Measurements from ENCODE around the gene DNMBP. TPM values are rescaled to one million over a fixed set of nuclear protein-coding genes. Genes with fewer than 3 reads are reported as not detected.
A peak's percentile ranks its signal among the peaks of the same experiment; 100 is the strongest.

Gene DNMBP
- total and polyA plus RNA-seq, 2 donors, result 10.0 to 11.9 TPM

- Histone ChIP-seq H3K4me1 (ENCODE audit: control insufficient read depth in 2 of 2, insufficient read depth in 2 of 2, low read length in 2 of 2) (peaks cover 0 to 16% of the 10 kb centered on the region in 2 donors), H3K36me3 (ENCODE audit: control insufficient read depth in 2 of 2, insufficient read depth in 2 of 2, low read length in 1 of 2) (peaks cover 3 to 10% of the 10 kb centered on the region in 2 donors), H3K4me3 (ENCODE audit: low read length in 2 of 2) (no peak overlapping the region), H3K9me3 (ENCODE audit: control insufficient read depth in 2 of 2, insufficient read depth in 1 of 2, low read length in 1 of 2) (no peaks in the 10 kb centered on the region), H3K27ac (ENCODE audit: low read depth in 1 of 2, low read length in 1 of 2) (peak overlapping the region in 1 of 2 donors; percentile 82), H3K27me3 (ENCODE audit: control insufficient read depth in 2 of 2, insufficient read depth in 1 of 2, low read length in 1 of 2) (no peaks in the 10 kb centered on the region)
- no peak for DNase-seq (ENCODE audit: low read depth in 6 of 9, low spot score in 9 of 9)
- WGBS, result 96% methylated on average over 5 of the region's 5 CpGs
Observed at GRCh38 chr10:99982728-99983127, 27.0 kb downstream of the DNMBP start.

GRCh38 chr10:99981581-99982199, 28.1 kb downstream of the DNMBP start:
- Histone ChIP-seq H3K36me3 (ENCODE audit: control insufficient read depth in 2 of 2, insufficient read depth in 2 of 2, low read length in 1 of 2) (peaks cover 3 to 10% of the 10 kb centered on the region in 2 donors), H3K27ac (ENCODE audit: low read depth in 1 of 2, low read length in 1 of 2) (no peak overlapping the region), H3K4me1 (ENCODE audit: control insufficient read depth in 2 of 2, insufficient read depth in 2 of 2, low read length in 2 of 2) (peaks cover 5 to 16% of the 10 kb centered on the region in 2 donors), H3K4me3 (ENCODE audit: low read length in 2 of 2) (no peak overlapping the region), H3K9me3 (ENCODE audit: control insufficient read depth in 2 of 2, insufficient read depth in 1 of 2, low read length in 1 of 2) (no peaks in the 10 kb centered on the region), H3K27me3 (ENCODE audit: control insufficient read depth in 2 of 2, insufficient read depth in 1 of 2, low read length in 1 of 2) (no peaks in the 10 kb centered on the region)
- DNase-seq (ENCODE audit: low read depth in 6 of 9, low spot score in 9 of 9), result no peak
- 98% methylated on average over 6 of the region's 6 CpGs for WGBS

- no peaks in the 10 kb centered on the region for H3K27me3 ChIP-seq (ENCODE audit: control insufficient read depth in 2 of 2, insufficient read depth in 1 of 2, low read length in 1 of 2)
- peaks cover 5 to 22% of the 10 kb centered on the region in 2 donors for H3K4me1 ChIP-seq (ENCODE audit: control insufficient read depth in 2 of 2, insufficient read depth in 2 of 2, low read length in 2 of 2)
- H3K9me3 ChIP-seq (ENCODE audit: control insufficient read depth in 2 of 2, insufficient read depth in 1 of 2, low read length in 1 of 2), result no peaks in the 10 kb centered on the region
- 78% methylated on average over 5 of the region's 5 CpGs for WGBS
- H3K27ac ChIP-seq (ENCODE audit: low read depth in 1 of 2, low read length in 1 of 2), result no peak overlapping the region
- H3K4me3 ChIP-seq (ENCODE audit: low read length in 2 of 2), result no peak overlapping the region
- peaks cover 3 to 6% of the 10 kb centered on the region in 2 donors for H3K36me3 ChIP-seq (ENCODE audit: control insufficient read depth in 2 of 2, insufficient read depth in 2 of 2, low read length in 1 of 2)
- DNase-seq (ENCODE audit: low read depth in 6 of 9, low spot score in 9 of 9), result no peak
Observed at GRCh38 chr10:99979066-99979685, 30.6 kb downstream of the DNMBP start.

GRCh38 chr10:99977916-99978315, 31.8 kb downstream of the DNMBP start:
- Histone ChIP-seq H3K27ac (ENCODE audit: low read depth in 1 of 2, low read length in 1 of 2) (no peak overlapping the region), H3K4me1 (ENCODE audit: control insufficient read depth in 2 of 2, insufficient read depth in 2 of 2, low read length in 2 of 2) (peaks cover 5 to 22% of the 10 kb centered on the region in 2 donors), H3K27me3 (ENCODE audit: control insufficient read depth in 2 of 2, insufficient read depth in 1 of 2, low read length in 1 of 2) (no peaks in the 10 kb centered on the region)

GRCh38 chr10:99976886-99977665, 32.7 kb downstream of the DNMBP start:
- no peak for DNase-seq (ENCODE audit: low read depth in 6 of 9, low spot score in 9 of 9)
- no peaks in the 10 kb centered on the region for H3K27me3 ChIP-seq (ENCODE audit: control insufficient read depth in 2 of 2, insufficient read depth in 1 of 2, low read length in 1 of 2)
- peaks cover 5 to 18% of the 10 kb centered on the region in 2 donors for H3K4me1 ChIP-seq (ENCODE audit: control insufficient read depth in 2 of 2, insufficient read depth in 2 of 2, low read length in 2 of 2)
- H3K4me3 ChIP-seq (ENCODE audit: low read length in 2 of 2), result no peak overlapping the region
- no peaks in the 10 kb centered on the region for H3K9me3 ChIP-seq (ENCODE audit: control insufficient read depth in 2 of 2, insufficient read depth in 1 of 2, low read length in 1 of 2)
- peak overlapping the region; percentile 0 to 18 for H3K27ac ChIP-seq (ENCODE audit: low read depth in 1 of 2, low read length in 1 of 2)
- H3K36me3 ChIP-seq (ENCODE audit: control insufficient read depth in 2 of 2, insufficient read depth in 2 of 2, low read length in 1 of 2), result peaks cover 0 to 4% of the 10 kb centered on the region in 2 donors
- 94% methylated on average over 5 of the region's 5 CpGs for WGBS

More at GRCh38 chr10:99977916-99978315, 31.8 kb downstream of the DNMBP start:
- Histone ChIP-seq H3K36me3 (ENCODE audit: control insufficient read depth in 2 of 2, insufficient read depth in 2 of 2, low read length in 1 of 2) (peaks cover 0 to 3% of the 10 kb centered on the region in 2 donors), H3K9me3 (ENCODE audit: control insufficient read depth in 2 of 2, insufficient read depth in 1 of 2, low read length in 1 of 2) (no peaks in the 10 kb centered on the region), H3K4me3 (ENCODE audit: low read length in 2 of 2) (no peak overlapping the region)
- DNase-seq (ENCODE audit: low read depth in 6 of 9, low spot score in 9 of 9), result no peak
- WGBS, result 98% methylated on average over 5 of the region's 5 CpGs

- DNase-seq (ENCODE audit: low read depth in 6 of 9, low spot score in 9 of 9), result no peak
- H3K4me1 ChIP-seq (ENCODE audit: control insufficient read depth in 2 of 2, insufficient read depth in 2 of 2, low read length in 2 of 2), result peaks cover 5 to 18% of the 10 kb centered on the region in 2 donors
Observed at GRCh38 chr10:99975942-99976809, 33.6 kb downstream of the DNMBP start.

GRCh38 chr10:99975106-99975829, 34.5 kb downstream of the DNMBP start:
- H3K36me3 ChIP-seq (ENCODE audit: control insufficient read depth in 2 of 2, insufficient read depth in 2 of 2, low read length in 1 of 2), result peaks cover 11 to 19% of the 10 kb centered on the region in 2 donors
- H3K4me3 ChIP-seq (ENCODE audit: low read length in 2 of 2), result no peak overlapping the region
- no peaks in the 10 kb centered on the region for H3K27me3 ChIP-seq (ENCODE audit: control insufficient read depth in 2 of 2, insufficient read depth in 1 of 2, low read length in 1 of 2)
- H3K9me3 ChIP-seq (ENCODE audit: control insufficient read depth in 2 of 2, insufficient read depth in 1 of 2, low read length in 1 of 2), result no peaks in the 10 kb centered on the region
- no peak for DNase-seq (ENCODE audit: low read depth in 6 of 9, low spot score in 9 of 9)
- peaks cover 5 to 13% of the 10 kb centered on the region in 2 donors for H3K4me1 ChIP-seq (ENCODE audit: control insufficient read depth in 2 of 2, insufficient read depth in 2 of 2, low read length in 2 of 2)
- H3K27ac ChIP-seq (ENCODE audit: low read depth in 1 of 2, low read length in 1 of 2), result no peak overlapping the region
- 90% methylated on average over 8 of the region's 8 CpGs for WGBS

More at GRCh38 chr10:99975942-99976809, 33.6 kb downstream of the DNMBP start:
- H3K4me3 ChIP-seq (ENCODE audit: low read length in 2 of 2), result no peak overlapping the region
- peaks cover 7 to 13% of the 10 kb centered on the region in 2 donors for H3K36me3 ChIP-seq (ENCODE audit: control insufficient read depth in 2 of 2, insufficient read depth in 2 of 2, low read length in 1 of 2)
- peak overlapping the region in 1 of 2 donors; percentile 29 for H3K27ac ChIP-seq (ENCODE audit: low read depth in 1 of 2, low read length in 1 of 2)
- H3K9me3 ChIP-seq (ENCODE audit: control insufficient read depth in 2 of 2, insufficient read depth in 1 of 2, low read length in 1 of 2), result no peaks in the 10 kb centered on the region
- WGBS, result 74% methylated on average over 7 of the region's 7 CpGs
- H3K27me3 ChIP-seq (ENCODE audit: control insufficient read depth in 2 of 2, insufficient read depth in 1 of 2, low read length in 1 of 2), result no peaks in the 10 kb centered on the region

- Histone ChIP-seq H3K36me3 (ENCODE audit: control insufficient read depth in 2 of 2, insufficient read depth in 2 of 2, low read length in 1 of 2) (peaks cover 28 to 37% of the 10 kb centered on the region in 2 donors), H3K4me1 (ENCODE audit: control insufficient read depth in 2 of 2, insufficient read depth in 2 of 2, low read length in 2 of 2) (peaks cover 5 to 12% of the 10 kb centered on the region in 2 donors), H3K27me3 (ENCODE audit: control insufficient read depth in 2 of 2, insufficient read depth in 1 of 2, low read length in 1 of 2) (no peaks in the 10 kb centered on the region), H3K4me3 (ENCODE audit: low read length in 2 of 2) (no peak overlapping the region), H3K27ac (ENCODE audit: low read depth in 1 of 2, low read length in 1 of 2) (no peak overlapping the region), H3K9me3 (ENCODE audit: control insufficient read depth in 2 of 2, insufficient read depth in 1 of 2, low read length in 1 of 2) (no peaks in the 10 kb centered on the region)
- DNase-seq (ENCODE audit: low read depth in 6 of 9, low spot score in 9 of 9), result peak in 1 of 9 donors; percentile 16
- WGBS, result 96% methylated on average over 2 of the region's 2 CpGs
Observed at GRCh38 chr10:99973190-99973589, 36.6 kb downstream of the DNMBP start.
